ENCODE measurements around the gene ZNF492.

DNA sequence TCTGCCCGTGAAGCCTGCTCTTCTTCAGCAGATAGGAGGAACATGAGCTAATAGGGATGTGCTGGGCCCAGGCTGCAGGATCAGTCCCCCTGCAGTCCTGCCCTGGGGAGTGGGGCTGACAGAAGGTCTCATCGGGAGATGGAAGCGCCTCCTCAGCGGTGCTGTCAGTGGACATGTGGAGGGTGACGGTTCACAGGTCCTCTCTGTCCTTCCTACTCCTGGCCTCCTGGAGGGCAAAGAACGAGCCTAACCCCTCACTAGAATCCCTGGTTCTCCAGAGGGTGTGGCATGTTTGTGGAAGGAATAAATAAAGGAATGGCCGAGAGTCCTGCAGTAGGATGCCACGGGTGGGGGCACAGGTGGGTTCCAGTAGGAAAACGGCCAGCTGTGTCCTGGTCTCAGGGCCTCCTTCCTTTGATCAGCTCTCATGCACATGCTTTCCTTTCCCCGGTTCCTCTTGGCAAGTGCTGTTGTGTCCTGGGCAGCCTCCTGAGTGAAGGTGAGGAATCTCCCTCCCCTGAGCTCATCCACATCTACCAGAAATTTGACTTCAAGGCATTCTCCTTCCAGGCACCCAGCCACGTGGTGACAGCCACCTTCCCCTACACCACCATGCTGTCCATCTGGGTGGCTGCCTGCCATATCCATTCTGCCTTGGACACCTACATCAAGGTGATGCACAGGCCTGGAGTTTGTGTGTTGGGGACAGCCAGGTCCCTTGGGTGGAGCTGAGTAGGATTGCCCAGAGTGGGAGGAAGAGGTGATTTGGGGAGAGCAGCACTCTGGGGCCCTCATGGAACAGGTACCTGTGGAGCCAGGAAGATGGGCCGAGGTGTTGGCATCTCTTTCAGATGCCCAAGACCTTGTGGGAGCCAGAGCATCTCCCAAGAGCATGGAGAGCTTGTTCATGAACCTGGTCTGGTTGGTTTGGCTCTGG, 28.6 kb upstream of the ZNF492 start:
- TF ChIP-seq, protein P1, sequence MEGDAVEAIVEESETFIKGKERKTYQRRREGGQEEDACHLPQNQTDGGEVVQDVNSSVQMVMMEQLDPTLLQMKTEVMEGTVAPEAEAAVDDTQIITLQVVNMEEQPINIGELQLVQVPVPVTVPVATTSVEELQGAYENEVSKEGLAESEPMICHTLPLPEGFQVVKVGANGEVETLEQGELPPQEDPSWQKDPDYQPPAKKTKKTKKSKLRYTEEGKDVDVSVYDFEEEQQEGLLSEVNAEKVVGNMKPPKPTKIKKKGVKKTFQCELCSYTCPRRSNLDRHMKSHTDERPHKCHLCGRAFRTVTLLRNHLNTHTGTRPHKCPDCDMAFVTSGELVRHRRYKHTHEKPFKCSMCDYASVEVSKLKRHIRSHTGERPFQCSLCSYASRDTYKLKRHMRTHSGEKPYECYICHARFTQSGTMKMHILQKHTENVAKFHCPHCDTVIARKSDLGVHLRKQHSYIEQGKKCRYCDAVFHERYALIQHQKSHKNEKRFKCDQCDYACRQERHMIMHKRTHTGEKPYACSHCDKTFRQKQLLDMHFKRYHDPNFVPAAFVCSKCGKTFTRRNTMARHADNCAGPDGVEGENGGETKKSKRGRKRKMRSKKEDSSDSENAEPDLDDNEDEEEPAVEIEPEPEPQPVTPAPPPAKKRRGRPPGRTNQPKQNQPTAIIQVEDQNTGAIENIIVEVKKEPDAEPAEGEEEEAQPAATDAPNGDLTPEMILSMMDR (conservative IDR thresholded peaks at IDR 0.05; ENCODE audit: low read length) = no peak
- no peak for TF ChIP-seq EZH2phosphoT487 (IDR thresholded peaks at IDR 0.05; ENCODE audit: borderline replicate concordance, low read depth, low read length)
